GM10266 (cell line): Measurements from ENCODE around the gene DENND5B.
A peak's percentile ranks its signal among the peaks of the same experiment; 100 is the strongest.

ENCODE experiments used
- DNase-seq: peaks from one replicate; pipeline ENCODE4 v3.0.0; 2012; ENCODE audit errors: extremely low spot score
- TF ChIP-seq, protein P1 (sequence below): IDR thresholded peaks from 2 replicates; pipeline ENCODE4 v1.5.1; 2012; ENCODE audit warnings: mild to moderate bottlenecking, low read depth; ENCODE audit not compliant: control insufficient read depth, insufficient read depth; ENCODE audit errors: missing control alignments

The DENND5B gene

DNA sequence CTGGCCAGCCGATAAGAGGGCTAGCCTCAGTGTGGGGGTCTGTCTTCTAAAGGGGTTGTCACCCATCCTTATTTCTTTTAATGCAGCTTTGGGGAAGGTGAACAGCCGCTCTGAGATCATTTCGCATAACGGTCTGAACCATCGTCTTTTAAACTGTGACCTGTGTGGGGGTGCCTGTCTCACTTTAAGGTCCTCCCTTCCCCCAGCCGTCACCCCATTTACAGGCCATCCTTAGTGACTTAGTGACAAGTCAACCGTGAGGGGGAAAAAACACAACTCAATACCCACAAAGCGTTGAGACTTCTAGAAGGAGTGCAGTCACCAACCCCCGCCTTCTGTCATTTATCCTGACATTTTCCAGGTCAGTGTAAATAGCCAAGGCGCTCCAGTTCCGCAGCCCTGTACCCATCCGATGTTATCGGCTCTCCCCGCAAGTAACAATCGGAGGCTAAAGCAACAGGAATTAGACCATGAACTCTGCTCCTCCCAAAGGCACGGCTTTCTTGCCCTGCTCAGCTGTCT, 505 bp upstream of the DENND5B start:
- TF ChIP-seq, protein P1, sequence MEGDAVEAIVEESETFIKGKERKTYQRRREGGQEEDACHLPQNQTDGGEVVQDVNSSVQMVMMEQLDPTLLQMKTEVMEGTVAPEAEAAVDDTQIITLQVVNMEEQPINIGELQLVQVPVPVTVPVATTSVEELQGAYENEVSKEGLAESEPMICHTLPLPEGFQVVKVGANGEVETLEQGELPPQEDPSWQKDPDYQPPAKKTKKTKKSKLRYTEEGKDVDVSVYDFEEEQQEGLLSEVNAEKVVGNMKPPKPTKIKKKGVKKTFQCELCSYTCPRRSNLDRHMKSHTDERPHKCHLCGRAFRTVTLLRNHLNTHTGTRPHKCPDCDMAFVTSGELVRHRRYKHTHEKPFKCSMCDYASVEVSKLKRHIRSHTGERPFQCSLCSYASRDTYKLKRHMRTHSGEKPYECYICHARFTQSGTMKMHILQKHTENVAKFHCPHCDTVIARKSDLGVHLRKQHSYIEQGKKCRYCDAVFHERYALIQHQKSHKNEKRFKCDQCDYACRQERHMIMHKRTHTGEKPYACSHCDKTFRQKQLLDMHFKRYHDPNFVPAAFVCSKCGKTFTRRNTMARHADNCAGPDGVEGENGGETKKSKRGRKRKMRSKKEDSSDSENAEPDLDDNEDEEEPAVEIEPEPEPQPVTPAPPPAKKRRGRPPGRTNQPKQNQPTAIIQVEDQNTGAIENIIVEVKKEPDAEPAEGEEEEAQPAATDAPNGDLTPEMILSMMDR, result no peak
- peak; percentile 45 for DNase-seq

DNA sequence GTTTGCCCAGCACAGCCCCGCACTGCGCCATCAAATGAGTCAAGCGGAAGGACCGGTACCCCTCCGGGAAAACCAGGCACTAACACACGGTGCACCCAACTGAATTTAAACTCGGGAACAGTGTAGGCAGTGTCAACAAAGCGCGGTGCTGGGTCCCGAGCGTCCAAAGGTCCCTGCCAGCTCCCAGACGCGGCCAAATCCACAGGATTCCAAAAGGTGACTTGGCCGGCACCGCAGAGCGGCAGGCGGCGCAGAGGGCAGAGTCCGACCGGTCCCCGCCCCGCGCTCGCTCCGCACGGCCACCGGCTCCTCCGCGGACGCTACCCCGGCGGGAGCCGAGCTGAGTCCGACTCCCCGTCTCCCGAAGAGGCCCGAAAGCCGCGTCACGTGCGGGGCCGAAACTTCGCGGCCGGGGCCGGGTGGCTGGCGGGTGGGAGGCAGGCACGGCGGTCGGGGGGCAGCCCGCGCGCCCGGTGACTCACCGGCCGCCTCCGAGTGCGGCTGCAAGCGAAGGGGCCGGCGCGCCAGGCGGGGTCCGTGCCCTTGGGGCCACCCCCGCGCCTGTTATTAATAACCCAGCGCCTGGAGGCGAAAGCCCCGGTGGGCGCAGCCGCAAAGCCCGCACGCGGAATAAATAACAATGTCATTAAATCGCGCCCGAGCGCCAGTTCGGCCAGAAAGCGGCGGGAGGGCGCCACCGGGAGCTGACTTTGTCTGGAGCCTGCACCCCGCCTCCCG, 863 bp downstream of the DENND5B start:
- TF ChIP-seq, protein P1, result peak; percentile 32
- peak; percentile 62 for DNase-seq

DNA sequence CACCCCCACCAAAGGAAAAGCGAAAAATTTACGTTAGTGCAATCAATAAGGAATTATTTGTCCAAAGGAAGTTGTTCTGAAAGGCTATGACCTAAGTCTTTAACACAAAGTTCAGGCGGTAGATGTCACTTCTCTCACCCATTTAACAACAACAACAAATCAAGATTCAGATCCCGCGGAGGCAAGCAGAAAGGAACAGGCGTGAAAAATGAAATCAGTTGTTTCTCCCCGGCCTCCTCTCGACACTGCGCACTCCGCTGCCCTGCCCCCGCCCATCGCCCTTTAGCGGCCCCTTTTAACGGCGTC, 1.4 kb downstream of the DENND5B start:
- TF ChIP-seq, protein P1, result no peak
- peak; percentile 68 for DNase-seq

DNA sequence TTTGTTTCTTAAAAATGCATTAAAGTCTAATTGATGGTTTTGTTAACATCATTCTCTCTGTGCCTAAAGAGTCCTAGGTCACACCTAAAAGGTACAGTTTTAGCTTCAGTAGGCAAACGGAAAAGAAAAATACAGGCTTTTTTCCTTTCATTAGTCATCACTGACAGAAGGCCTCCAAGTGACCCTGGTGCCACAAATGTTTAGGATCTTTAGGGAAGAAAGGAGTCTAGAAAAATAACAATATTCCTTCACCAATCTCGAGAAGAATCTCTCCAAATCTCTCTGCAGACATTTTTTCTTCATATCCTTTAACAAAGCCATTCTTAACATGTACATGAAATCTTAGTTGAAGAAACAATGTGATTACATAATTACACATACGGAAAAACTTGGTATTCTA, 2.0 kb downstream of the DENND5B start:
- no peak for DNase-seq
- TF ChIP-seq, protein P1, result no peak

DNA sequence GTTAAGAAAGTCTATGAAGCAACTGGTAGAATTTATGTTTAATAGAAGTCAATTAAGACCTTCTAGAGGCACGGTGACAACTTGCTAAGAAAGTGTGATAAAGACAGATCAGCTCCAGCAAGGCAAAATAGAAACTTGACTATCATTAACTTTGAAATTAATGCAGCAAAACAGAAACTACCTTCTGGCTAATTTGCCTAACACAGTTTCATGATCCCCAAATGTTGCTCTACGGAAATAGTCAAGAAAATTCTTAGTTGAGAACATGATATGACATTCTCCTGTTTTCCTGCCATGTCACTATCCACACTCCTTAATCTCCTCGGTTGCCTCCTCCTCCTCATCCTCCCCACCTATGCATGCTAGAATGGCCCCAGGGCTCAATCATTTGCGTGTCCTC, 4.2 kb downstream of the DENND5B start:
- DNase-seq, result no peak
- TF ChIP-seq, protein P1, result no peak

DNA sequence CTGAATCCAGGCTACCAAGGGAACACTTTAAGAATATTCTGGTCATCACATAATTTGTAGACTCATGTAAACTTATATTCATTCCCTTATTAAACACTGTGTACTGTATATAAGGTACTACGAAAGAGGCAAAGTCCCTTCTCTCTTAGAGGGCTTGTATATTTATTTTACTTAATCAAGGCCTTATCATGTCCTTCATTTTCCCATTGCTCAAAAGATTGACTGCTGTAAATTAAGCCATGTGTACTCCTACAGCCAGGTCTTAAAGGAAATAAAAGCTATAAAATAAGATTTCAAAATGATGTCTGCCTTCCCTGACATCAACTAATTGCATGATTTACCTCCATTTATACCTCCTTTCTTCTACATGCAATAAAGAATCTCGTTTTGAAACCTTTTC, 5.0 kb downstream of the DENND5B start:
- no peak for DNase-seq
- TF ChIP-seq, protein P1, result no peak

DNA sequence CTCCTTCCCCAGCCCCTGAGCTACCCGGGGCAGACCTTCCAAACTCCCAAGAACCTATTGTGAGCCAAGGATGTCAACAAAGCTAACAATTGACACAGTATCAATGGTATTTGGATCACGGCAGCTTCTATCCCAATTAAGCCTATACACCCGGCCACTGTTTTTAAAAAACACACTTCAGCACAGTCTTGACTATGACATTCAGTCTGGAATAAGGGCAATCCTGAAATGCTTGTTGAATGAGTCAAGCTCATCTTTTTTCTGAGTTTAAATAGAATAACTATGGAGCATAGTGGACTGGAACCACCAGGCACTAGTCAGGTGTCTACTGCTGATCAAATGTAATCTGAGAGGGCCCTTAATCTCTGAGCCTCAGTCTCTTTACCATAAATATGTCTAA, 5.7 kb downstream of the DENND5B start:
- no peak for DNase-seq
- TF ChIP-seq, protein P1, result no peak
